Measurements from ENCODE around the gene APBA2. TPM values are rescaled to one million over a fixed set of nuclear protein-coding genes. Genes with fewer than 3 reads are reported as not detected.

APBA2 gene
- total RNA-seq, 1 donor from 2014 or later = 35.8 TPM

DNA sequence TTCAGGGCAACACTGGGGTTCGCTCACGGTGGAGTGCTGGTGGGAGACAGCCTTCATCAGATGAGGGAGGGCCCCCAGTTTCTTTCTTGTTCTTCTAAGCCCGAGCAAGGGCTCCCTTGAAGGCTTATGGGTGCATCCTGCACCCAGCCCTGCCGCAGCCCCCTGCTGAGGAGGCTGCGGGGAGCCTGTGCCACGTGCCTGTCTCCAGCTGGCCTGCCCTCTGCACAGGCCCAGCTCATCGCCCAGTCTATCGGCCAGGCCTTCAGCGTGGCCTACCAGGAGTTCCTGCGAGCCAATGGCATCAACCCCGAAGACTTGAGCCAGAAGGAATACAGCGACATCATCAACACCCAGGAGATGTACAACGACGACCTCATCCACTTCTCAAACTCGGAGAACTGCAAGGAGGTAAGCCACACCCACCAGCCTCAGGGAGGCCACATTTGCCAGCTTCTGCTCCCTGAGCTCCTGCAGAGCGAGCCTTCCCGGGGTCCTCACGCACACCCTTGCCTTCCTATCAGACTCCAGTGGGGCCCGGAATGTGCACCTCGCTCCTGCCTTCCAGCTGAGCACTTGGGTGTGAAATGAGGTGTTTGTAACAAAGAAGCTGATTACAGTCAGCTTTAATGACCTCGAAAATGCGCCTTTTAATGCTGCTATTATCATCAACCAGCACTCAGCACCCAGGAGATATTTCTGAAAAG is 219.5 kb downstream of the APBA2 start:
- no peaks in the 10 kb centered on the region for H3K9me3 Mint-ChIP-seq
- no peaks in the 10 kb centered on the region for H3K79me2 ChIP-seq (ENCODE audit: low read depth)
- peaks cover 26% of the 10 kb centered on the region for H3K36me3 Mint-ChIP-seq
- peaks cover 8% of the 10 kb centered on the region for H3K27me3 Mint-ChIP-seq (ENCODE audit: insufficient read depth, low read depth)
- no peak overlapping the region for H3K4me2 ChIP-seq
- peaks cover 20% of the 10 kb centered on the region for H3F3A ChIP-seq (ENCODE audit: low read depth)
- H3K27me3 ChIP-seq = no peaks in the 10 kb centered on the region
- no peak overlapping the region for H2AFZ ChIP-seq (replicated peaks)
- peaks cover 18% of the 10 kb centered on the region for H4K20me1 ChIP-seq (ENCODE audit: low read depth)
- H3K27ac Mint-ChIP-seq = no peak overlapping the region
- H3K4me3 Mint-ChIP-seq = no peak overlapping the region
- no peak overlapping the region for H3K27ac ChIP-seq
- H3K9ac ChIP-seq = no peak overlapping the region
- no peak for DNase-seq (ENCODE audit: low spot score)
- peaks cover 10% of the 10 kb centered on the region for H3K4me1 ChIP-seq
- no peak overlapping the region for H3K4me3 ChIP-seq
- peaks cover 22% of the 10 kb centered on the region for H3K4me1 Mint-ChIP-seq
- TF ChIP-seq, protein P1, sequence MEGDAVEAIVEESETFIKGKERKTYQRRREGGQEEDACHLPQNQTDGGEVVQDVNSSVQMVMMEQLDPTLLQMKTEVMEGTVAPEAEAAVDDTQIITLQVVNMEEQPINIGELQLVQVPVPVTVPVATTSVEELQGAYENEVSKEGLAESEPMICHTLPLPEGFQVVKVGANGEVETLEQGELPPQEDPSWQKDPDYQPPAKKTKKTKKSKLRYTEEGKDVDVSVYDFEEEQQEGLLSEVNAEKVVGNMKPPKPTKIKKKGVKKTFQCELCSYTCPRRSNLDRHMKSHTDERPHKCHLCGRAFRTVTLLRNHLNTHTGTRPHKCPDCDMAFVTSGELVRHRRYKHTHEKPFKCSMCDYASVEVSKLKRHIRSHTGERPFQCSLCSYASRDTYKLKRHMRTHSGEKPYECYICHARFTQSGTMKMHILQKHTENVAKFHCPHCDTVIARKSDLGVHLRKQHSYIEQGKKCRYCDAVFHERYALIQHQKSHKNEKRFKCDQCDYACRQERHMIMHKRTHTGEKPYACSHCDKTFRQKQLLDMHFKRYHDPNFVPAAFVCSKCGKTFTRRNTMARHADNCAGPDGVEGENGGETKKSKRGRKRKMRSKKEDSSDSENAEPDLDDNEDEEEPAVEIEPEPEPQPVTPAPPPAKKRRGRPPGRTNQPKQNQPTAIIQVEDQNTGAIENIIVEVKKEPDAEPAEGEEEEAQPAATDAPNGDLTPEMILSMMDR (IDR thresholded peaks at IDR 0.05) = no peak
- H3K9me3 ChIP-seq (ENCODE audit: low read depth) = no peaks in the 10 kb centered on the region
- no peaks in the 10 kb centered on the region for H3K36me3 ChIP-seq

DNA sequence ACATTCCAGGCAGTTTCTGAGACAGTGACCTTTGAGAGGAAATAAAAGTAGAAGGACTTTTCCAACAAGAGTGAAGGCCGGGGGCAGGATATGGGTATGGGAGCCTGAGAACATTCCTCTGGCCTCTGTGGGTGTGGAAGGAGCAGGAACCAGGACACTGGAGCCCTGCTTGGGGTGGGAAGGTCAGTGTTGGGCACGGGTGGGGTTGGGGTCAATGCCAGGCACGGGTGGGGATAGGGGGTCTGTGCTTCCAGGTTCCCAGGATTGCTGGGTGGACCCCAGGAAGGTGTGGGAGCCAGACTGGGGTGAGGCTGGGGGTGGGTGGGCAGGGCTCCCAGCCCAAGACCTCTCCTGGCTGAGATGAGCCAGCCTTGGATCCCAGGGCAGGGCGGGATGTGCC is 220.3 kb downstream of the APBA2 start:
- Mint-ChIP-seq H3K27me3 (ENCODE audit: insufficient read depth, low read depth) (peaks cover 8% of the 10 kb centered on the region), H3K4me3 (no peak overlapping the region), H3K4me1 (peaks cover 21% of the 10 kb centered on the region), H3K36me3 (peaks cover 24% of the 10 kb centered on the region), H3K27ac (no peak overlapping the region), H3K9me3 (no peaks in the 10 kb centered on the region)
- Histone ChIP-seq H3K4me2 (no peak overlapping the region), H3K9me3 (ENCODE audit: low read depth) (no peaks in the 10 kb centered on the region), H3K4me1 (peaks cover 10% of the 10 kb centered on the region), H2AFZ (replicated peaks) (no peak overlapping the region), H3K27ac (no peak overlapping the region), H3K36me3 (no peaks in the 10 kb centered on the region), H3K27me3 (no peaks in the 10 kb centered on the region), H3F3A (ENCODE audit: low read depth) (peaks cover 15% of the 10 kb centered on the region), H3K9ac (no peak overlapping the region), H3K79me2 (ENCODE audit: low read depth) (no peaks in the 10 kb centered on the region), H3K4me3 (no peak overlapping the region), H4K20me1 (ENCODE audit: low read depth) (peaks cover 18% of the 10 kb centered on the region)
- DNase-seq (ENCODE audit: low spot score) = no peak
- TF ChIP-seq, protein P1 (IDR thresholded peaks at IDR 0.05) = no peak
- TF ChIP-seq EZH2 (IDR thresholded peaks at IDR 0.05) (no peak), EZH2phosphoT487 (IDR thresholded peaks at IDR 0.05) (no peak)

DNA sequence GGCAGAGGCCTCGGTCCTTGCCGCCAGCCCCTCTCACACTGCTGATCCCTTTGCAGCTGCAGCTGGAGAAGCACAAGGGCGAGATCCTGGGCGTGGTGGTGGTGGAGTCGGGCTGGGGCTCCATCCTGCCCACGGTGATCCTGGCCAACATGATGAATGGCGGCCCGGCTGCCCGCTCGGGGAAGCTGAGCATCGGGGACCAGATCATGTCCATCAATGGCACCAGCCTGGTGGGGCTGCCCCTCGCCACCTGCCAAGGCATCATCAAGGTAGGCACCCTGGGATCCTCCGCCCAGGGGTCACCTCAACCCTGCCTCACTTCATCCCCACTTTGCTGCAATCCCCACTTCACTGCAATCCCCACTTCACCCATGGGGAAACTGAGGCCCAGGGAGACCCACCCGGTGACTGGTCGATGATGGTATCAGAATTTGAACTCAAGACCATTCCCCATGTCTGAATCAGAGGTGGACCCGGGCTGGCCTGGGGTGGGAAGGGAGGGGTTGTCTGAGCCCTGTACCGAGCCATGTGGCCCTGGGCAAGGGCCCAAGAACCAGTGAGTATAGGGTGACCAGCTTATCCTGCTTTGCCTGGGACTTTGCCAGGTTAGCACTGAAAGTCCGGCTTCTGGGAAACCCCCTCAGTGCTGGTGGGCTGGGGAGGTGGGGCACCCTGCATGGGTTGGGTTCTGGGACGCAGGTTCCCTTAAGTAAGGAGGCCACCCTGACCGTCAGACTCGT is 220.9 kb downstream of the APBA2 start:
- no peaks in the 10 kb centered on the region for H3K36me3 ChIP-seq
- H3K27me3 Mint-ChIP-seq (ENCODE audit: insufficient read depth, low read depth) = peaks cover 8% of the 10 kb centered on the region
- peaks cover 21% of the 10 kb centered on the region for H3K4me1 Mint-ChIP-seq

More for the DNA sequence above, 220.9 kb downstream of the APBA2 start:
- no peaks in the 10 kb centered on the region for H3K79me2 ChIP-seq (ENCODE audit: low read depth)
- H4K20me1 ChIP-seq (ENCODE audit: low read depth) = peaks cover 18% of the 10 kb centered on the region
- H3K9ac ChIP-seq = no peak overlapping the region
- H3K27ac Mint-ChIP-seq = no peak overlapping the region
- H2AFZ ChIP-seq (replicated peaks) = no peak overlapping the region
- H3K4me3 Mint-ChIP-seq = no peak overlapping the region
- peaks cover 13% of the 10 kb centered on the region for H3F3A ChIP-seq (ENCODE audit: low read depth)
- no peaks in the 10 kb centered on the region for H3K9me3 Mint-ChIP-seq
- H3K27me3 ChIP-seq = no peaks in the 10 kb centered on the region
- no peaks in the 10 kb centered on the region for H3K9me3 ChIP-seq (ENCODE audit: low read depth)
- TF ChIP-seq EZH2phosphoT487 (IDR thresholded peaks at IDR 0.05) = no peak
- TF ChIP-seq, protein P1 (IDR thresholded peaks at IDR 0.05) = no peak
- TF ChIP-seq EZH2 (IDR thresholded peaks at IDR 0.05) = no peak
- no peak for DNase-seq (ENCODE audit: low spot score)
- H3K4me3 ChIP-seq = no peak overlapping the region
- H3K4me1 ChIP-seq = peaks cover 10% of the 10 kb centered on the region
- H3K4me2 ChIP-seq = no peak overlapping the region
- peaks cover 23% of the 10 kb centered on the region for H3K36me3 Mint-ChIP-seq
- no peak overlapping the region for H3K27ac ChIP-seq
